Erythroblast (primary cell): ENCODE measurements around the gene RBCK1.

ENCODE experiments used
- DNase-seq, 2 experiments: peaks; one replicate each; lab custom pipeline; 2025; lab: John Stamatoyannopoulos, UW
- GATA1 ChIP-seq: IDR thresholded peaks from 2 replicates; pipeline ENCODE4 v1.6.1; 2011; ENCODE audit warnings: low read depth, mild to moderate bottlenecking, control low read depth, low read length, moderate library complexity
- POLR2A ChIP-seq: IDR thresholded peaks from 2 replicates; pipeline ENCODE4 v1.6.1; 2011; ENCODE audit warnings: mild to moderate bottlenecking, low read length

RBCK1 gene

DNA sequence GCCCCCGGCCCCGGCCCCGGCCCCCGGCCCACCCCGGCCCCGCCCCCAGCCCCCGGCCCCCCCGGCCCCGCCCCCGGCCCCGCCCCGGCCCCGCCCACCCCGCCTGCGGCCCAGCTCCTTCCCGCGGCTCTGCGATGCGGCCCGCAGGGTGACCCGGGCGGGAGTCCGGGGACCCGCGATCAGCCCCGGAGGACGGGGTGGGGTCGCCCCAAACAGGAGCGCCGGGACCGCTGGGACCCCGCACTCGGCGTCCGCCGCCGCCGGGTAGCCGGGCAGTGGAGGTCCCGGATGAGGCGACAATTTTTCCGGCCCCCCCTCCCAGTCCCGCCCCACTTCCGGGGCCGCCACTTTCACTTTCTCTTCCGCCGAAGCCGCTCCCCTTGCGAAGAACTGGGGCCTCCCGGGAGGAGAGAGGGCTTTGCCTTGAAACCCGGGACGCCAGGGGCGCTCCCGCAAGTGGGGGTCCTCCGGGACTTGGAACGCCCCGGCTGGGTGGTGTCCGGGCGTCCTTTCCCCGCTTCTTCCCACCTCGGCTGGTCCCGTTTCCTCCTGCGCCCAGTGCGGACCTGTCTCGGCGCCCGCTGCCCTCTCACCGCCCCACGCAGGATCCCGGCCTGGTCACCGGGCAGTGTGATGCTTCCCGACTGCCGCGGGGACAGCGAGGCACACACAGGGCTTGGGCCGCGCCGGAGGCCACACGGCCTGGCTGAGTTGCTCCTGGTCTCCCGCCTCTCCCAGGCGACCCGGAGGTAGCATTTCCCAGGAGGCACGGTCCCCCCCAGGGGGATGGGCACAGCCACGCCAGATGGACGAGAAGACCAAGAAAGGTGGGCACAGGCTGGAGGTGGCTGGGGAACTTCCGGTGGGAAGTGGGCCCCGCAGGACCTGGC is at the start of gene RBCK1:
RBCK1 (plus strand) TSS at position 347 of the 890 bp plus-strand sequence; CDS start at position 806, 459 bp downstream.
- TF ChIP-seq POLR2A, result peak; percentile 12
- TF ChIP-seq GATA1, result no peak
- DNase-seq, result peak; percentile 91 to 94

DNA sequence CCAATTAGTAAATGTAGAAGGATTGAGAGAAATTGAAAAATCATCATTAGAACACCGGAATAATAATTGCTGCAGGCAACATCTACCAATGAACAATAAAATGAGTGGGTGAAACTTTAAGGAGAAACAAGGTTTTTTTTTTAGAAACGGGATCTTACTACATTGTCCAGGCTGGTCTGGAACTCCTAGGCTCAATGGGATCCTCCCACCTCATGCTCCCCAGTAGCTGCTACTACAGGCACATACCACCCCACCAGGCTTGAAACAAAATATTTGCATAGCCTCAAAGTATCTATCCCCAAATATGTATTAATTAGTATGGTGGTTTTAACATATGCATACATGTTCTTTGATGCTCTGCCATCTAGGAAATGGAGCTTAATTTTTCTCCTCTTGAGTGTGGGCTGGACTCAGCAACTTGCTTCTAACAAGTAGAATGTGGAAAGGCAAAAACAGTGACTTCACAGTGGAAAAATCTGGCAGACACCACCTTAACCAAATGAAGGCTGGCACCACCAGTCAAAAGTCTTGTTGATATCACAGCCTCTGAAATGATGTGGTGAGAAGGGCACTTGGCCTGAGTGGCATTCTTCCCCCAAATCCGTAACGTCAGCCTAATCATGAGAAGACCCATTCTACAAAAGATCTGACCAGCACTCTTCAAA is 49.1 kb upstream of the RBCK1 start:
- TF ChIP-seq POLR2A, result no peak
- no peak for TF ChIP-seq GATA1

DNA sequence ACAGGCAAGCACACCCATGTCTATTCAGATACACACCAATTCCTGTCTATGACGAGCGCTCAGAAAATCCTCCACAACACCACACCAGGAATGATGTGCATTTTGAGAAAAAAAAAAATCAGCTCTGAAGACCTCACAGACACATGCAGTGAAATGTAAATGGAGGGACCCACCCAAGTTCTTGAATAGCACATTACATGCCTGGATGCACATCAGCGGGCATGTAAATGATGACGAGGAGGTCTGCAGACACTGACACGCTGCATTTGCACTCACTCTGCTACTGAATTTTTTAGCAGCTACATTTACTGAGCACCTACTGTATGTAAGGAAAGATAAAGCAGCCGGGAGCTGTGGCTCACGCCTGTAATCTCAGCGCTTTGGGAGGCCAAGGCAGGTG is 46.5 kb upstream of the RBCK1 start:
- no peak for TF ChIP-seq POLR2A
- no peak for DNase-seq

More for the DNA sequence above, 49.1 kb upstream of the RBCK1 start:
- no peak for DNase-seq

DNA sequence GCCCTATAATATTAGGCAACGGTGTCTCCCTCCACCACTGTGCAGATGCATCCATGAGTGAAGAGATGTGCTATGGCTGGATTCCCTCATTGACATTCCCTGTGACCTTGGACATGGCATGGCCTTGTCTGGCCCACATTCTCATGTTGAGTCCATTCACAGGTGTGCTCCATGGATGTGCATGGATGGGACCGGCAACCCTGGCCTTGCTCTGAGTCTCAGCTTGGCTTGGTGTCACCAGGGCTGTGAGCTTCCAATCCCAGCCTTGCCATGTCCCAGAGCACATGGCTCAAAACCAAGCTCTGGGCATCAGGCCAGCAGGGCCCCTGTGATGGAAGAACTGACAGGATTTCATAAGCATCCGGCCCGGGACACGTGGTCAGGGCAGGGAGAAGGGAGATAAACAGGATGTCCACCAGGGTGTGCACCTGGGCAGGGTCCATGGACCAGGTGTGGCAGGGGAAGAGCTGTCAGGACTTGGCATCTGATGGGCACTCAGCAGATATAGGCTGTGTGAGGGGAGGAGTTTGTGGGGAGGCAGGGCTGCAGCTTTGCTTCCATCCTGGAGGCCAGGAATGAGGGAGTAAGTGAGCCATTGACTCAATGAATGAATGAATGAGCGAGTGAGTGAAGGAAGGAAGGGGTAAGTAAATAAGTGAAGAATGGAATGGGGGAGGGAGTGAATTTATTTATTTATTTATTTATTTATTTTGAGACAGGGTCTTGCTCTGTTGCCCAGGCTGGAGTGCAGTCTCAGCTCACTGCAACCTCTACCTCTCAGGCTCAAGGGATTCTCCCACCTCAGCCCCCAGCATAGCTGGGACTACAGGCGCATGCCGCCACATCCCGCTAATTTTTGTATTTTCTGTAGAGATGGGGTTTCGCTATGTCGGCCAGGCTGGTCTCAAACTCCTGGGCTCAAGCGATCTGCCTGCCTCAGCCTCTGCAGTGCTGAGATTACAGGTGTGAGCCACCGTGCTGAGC is 45.5 kb upstream of the RBCK1 start:
- TF ChIP-seq POLR2A, result peak; percentile 13
- no peak for TF ChIP-seq GATA1
- DNase-seq, result peak; percentile 76 to 89

DNA sequence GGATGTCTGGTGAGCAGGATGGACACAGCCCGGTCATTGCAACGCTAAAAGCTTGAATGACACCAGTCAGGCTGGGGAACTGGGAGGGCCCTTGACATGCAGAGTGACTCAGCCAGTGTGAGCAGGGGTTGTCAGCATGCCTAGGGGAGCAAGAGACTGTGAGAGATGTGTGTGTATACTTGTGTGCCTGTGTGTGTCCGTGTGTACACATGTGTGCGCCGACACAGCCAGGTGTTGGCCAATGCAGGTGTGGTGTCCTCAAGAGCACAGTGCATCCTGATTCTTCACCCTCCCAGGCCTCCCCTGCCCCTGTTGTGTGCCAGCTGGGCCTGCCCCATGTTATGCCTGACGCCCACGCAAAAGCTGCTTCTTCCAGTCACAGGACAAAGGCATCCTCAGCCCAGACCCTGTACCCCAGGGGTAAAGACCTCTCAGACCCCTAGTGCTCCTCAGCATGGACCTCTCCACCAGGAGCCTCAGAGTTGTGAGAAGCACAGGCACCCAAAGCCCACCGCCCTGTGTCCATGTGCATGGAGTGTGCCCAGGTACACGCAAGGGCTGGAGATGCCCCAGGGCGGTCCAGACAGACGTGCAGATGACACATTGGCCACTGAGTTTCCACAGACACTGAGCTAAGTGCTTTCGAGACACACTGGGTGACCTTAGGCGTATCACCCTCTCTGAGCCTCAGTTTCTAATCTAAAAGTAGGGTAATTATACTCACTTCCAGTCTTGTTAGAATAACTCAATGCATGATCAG is 44.6 kb upstream of the RBCK1 start:
- DNase-seq, result peak; percentile 62 to 83
- TF ChIP-seq POLR2A (no peak), GATA1 (no peak)

DNA sequence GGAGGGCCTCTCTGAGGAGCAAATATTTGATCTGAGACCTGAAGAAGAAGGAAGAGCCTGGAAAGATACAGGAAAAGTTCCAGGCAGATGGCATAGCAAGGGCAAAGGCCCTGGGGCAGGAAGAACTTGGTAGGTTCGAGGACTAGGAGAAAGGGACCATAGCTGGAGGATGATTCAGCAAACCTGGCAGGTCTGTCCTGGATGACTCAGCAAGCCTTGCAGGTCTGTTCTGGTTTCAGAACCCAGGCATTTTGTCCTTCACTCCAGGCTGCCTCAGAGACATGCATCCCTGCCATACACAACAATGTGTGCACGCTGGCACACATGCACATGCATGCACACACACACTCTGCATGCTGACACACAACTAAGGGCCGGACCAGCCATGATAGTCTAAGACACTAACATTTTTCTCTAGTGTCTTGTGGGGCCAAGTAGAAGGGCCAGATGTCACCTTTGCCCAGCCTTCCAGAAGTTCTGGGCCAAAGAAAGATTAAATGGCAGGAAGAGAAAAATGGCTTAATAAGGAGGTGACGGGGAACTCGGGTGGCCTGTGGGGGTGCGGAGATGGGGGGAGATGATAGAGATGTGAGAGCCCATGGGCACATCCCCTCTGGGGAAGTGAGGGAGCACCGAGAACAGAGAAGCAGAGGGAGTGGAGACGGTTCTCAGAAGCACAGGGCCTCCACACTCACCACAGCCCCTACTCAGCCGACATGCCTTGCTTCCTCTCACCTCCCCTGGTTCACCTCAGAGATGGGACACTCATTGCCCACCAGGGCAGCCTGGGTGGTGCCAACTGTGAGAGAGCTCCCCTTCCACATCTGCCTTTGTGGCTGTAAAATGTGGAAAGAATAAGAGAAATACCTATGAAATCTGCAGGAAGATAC is 42.9 kb upstream of the RBCK1 start:
- DNase-seq, result peak; percentile 81 to 90
- no peak for TF ChIP-seq POLR2A
- TF ChIP-seq GATA1, result no peak

DNA sequence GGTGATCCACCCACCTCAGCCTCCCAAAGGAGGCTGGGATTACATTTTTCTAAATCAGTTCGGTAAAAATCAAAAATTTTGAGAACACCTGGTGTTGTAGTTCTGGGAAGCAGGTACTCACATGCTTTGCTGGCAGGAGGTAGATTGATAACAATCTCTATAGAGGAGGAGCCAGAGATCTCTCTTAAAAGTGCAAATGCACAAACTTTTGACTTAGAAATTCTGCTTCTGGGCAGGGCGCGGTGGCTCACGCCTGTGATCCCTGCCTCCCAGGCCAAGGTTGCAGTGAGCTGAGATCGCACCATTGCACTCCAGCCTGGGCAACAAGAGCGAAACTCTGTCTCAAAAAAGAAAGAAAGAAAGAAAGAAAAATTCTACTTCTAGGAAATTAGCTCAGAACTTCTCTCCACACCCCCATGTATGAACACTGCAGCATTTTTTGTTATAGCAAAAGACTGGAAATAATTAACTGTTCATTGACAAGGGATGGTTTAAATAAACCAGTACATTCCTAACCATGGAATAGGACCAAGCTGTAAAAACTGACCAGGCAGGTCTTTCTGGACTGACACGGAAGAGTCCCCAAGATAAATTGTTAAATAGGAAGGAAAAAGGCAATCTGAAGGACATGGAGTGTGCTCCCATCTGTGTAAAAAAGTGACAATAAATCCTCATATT is 41.9 kb upstream of the RBCK1 start:
- no peak for DNase-seq

DNA sequence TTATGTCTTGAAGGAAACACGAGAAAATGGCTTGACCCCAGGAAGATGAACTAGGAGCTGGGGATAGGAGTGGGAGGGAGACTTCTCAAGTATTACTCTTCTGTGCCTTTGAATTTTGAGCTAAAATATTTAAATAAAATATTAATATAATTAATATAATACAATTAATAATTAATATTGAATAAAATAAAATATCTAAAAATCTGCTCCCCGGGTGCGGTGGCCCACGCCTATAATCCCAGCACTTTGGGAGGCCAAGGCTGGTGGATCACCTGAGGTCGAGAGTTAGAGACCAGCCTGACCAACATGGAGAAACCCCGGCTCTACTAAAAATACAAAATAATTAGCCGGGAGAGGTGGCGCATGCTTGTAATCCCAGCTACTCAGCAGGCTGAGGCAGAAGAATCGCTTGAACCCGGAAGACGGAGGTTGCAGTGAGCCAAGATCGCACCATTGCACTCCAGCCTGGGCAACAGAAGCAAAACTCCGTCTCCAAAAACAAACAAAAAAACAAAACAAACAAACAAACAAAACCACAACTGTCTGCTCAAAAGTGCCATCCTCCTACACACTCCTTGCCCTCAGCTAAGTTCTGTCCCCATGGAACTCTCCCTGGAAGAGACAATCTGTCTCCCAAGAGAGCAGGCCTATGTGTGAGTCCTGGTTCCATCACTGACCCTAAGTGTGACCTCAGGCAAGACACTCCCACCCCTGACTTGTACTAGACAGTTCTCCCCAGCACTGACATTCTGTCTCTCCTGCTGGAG is 41.2 kb upstream of the RBCK1 start:
- no peak for TF ChIP-seq POLR2A
- TF ChIP-seq GATA1, result no peak
- no peak for DNase-seq

More for the DNA sequence above, 41.9 kb upstream of the RBCK1 start:
- no peak for TF ChIP-seq GATA1
- TF ChIP-seq POLR2A, result no peak

DNA sequence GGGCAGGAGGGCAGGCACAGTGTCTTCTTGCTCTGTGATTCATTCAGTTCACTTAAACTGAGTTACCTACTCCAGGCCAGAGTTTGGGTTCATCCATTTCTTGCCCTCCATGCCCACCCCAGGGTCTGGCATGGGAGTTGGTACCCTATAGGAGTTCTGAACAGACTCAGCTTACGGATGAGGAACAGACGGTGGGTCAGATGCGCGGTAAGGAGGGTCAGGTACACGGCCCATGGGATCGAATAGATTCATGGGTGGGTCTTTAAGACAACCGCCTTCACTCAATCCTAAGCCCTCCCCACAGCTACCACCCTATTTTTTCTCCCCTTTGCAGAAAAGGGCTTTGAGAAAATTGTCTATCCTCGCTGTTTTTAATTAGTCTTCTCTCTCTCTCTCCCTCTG is 40.6 kb upstream of the RBCK1 start:
- TF ChIP-seq POLR2A (no peak), GATA1 (no peak)
- no peak for DNase-seq

DNA sequence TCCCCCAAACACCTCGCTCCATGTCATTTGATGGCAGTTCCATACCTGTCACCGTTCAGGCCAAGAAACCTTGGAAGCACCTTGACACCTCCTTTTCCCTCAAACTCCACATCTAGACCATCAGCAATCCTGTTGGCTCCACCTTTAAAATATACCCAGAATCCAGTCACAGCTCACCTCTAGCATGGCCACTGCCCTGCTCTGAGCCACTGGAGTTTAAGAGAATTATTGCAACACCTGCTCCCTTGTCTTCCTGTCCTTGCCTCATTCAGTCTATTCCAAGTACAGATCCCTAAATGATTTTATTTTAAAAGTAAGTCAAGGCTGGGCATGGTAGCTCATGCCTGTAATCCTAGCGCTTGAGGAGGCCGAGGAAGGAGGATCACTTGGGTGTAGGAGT is 39.2 kb upstream of the RBCK1 start:
- TF ChIP-seq POLR2A, result no peak
- no peak for TF ChIP-seq GATA1
- no peak for DNase-seq
